Activated effector memory CD4-positive, alpha-beta T cell treated with anti-CD3 and anti-CD28 coated beads, Interleukin-2, amount 50 U/mL, for 16 hours (primary cell): ENCODE data around the gene CDCP1.
"Not testable (repeated sequence)": the region's sequence is repeated elsewhere in the genome, so short reads cannot be mapped to it uniquely, and the experiment has no call there.

ENCODE experiments used
- DNase-seq: peaks from one replicate; pipeline ENCODE4 v3.0.0-alpha.2; 2020

The CDCP1 gene

DNA sequence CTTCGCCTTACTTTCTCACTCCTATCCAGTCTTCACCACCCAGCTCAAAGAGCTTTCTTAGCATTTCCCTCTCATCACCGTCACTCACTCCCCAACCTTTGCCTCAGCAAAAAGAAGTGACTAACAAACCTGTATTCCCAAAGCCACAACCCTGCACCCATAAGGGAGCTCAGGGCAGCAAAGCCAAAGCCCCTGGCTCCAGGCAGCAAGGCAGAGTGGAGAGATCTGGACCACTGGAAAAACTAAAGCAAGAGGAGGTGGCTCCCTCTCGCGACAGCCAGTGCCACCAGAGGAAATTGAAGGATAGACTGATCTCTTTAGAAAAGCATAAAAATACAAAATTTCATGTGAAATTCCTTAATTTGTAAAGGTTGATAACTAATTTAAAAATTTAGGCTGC lies 25.1 kb upstream of the CDCP1 start:
- no peak for DNase-seq

DNA sequence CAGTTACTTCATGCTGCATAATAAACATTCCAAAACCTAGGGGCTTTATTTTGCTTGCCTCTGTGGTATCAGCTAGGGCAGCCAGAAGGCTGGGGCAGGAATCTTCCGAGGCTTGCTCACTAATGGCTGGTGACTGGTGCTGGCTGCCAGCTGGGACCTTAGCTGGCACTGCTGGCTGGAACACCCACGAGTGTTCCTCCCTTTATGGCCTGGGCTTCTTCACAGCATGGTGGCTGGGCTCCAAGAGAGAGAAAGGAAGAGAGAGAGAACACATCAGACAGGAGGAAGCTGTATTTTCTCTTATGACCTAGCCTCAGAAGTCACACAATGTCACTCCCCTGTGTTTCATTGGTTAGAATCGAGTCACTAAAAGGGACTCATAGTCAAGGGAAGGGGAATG lies 23.9 kb upstream of the CDCP1 start:
- DNase-seq: no peak

DNA sequence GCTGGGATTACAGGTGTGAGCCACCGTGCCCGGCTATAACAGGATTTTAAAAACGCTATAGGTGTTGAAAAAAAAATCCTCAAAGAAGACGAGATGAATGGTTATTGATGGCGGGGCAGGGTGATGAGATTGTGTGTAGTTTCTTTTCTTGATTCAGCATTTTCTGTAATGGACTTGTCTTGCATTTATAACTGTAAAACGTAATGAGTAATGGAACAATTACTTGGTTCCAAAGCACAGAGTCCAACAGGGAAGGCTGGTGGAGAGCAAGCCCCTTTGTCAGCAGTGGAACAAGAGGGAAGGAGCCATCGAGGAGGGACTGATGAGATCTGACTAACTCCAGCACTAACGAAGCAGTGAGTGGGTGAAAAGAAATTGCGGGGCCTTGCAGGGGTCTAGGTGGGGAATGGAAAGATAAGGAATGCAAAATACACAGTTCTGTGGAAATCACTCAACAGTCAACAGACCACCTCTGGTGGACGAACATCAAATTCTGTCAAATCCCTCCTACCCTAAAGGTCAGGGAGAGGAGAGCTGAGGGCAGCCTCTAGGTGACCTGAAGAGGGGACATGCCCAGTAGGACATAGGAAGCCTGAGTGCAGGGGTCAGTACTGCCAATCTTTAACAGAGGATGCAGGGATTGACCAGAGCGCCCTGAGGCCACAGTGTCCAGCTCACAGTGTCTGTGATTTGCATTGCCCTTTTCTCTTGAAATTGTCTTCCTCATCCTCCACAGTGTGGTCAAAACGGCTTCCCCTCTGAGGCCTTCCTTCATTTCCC lies 23.1 kb upstream of the CDCP1 start:
- DNase-seq: no peak

DNA sequence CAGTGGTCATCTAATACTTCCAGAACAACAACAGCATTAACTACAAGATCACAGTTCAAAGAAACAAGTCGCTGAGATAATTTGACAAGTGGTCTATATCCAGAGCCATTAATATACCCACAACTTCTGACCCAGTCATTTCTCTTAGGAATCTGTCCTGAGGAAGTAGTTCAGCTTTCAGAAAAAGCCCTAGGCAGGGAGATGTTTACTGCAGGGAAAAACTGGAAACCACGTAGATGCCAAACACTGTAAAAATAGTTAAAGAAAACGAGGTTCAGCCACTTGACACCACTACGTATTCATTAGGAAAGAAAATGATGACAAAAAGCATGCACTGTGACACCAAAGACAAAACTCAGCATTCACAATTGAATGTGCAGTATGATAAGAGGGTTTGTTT lies 22.3 kb upstream of the CDCP1 start:
- DNase-seq: no peak

- peak; percentile 93 for DNase-seq
Measured at GRCh38 chr3:45167011-45167911, 21.1 kb upstream of the CDCP1 start.

GRCh38 chr3:45166321-45166879 lies 20.2 kb upstream of the CDCP1 start:
- no peak for DNase-seq

DNA sequence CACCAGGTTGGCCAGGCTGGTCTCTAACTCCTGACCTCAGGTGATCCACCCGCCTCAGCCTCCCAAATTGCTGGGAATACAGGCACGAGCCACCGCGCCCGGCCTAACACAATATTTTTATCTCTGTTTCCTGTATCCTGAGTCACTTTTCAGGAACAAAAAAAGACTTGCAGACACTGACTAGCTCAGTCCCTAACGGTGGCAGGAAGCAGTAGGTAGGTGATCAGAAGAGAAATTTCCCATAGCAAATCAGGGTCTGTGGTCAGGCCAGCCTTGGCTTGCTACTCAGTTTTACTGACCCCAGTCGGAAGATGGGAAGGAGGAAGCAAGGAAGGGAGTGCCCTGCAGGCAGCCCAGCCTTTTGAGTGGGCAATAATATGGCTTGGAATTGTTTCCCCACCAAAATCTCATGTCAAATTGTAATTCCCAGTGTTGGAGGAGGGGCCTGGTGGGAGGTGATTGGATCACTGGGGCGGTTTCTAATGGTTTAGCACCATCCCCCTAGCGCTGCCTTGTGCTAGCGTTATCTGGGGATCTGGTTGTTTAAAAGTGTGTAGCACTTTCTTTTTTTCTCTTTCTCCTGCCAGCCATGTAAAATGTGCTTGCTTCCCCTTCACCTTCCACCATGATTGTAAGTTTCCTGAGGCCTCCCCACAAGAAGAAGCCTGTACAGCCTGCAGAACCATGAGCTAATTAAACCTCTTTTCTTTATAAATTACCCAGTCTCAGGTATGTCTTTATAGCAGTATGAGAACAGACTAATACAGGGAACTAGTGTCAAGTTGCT lies 19.5 kb upstream of the CDCP1 start:
- no peak for DNase-seq

GRCh38 chr3:45164056-45164455 lies 17.9 kb upstream of the CDCP1 start:
- DNase-seq: no peak

GRCh38 chr3:45163481-45163880 lies 17.3 kb upstream of the CDCP1 start:
- DNase-seq: no peak

DNA sequence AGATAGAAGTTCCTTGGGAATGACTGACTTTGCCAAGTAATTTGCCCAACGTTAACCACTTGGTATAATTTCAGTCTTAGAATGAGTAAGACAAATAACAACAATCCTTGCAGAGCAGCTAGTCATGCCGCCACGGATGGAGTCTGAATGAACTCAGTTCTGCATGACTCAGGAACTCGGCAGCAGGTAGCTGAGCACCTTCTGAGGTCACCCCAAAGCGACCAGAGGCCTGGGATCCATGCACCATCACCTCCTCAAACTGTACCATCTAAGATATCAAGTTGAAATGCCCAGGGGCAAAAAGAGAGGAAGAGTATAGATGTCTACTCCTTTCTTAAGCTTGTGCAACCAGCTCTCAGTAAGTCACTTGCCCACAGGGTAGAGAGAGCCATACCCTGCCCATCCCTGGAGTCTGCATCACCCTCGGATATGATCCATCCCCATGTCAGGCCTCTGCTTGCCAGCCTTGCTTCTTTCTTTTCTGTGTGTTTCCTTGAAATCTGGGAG lies 8.5 kb upstream of the CDCP1 start:
- no peak for DNase-seq

DNA sequence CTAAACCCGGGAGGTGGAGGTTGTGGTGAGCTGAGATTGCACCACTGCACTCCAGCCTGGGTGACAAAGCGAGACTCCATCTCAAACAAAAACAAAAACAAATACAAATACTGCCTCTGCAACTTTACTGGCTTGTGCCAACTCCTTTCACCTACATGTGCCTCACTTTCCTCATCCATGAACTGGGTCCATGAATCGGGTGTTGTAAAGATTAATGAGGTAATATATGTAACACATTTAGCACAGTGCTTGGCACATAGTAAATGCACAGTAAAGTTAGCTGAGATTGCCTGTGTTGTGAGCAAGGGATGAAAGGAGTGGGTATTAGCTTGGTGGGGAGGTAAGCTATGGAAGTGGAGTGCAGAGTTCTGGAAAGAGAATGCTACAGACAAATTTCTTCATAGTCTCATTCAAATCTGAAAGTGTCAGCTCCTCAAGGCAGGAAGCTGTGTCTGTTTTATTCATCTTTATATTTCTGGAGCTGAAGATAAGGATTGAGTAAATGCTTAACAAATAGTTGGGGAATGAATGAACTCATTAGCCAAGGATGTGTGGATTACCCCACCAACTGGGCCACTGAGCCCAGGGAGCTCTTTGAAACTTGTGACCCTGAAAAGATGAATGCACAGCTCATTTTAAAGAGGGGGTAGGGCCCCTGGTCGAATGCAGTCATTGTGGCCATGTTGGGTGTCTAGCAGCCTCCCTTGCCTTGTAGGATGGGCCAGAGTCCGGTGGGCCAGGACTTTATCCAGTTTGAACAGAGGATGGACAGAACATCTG lies 7.7 kb upstream of the CDCP1 start:
- DNase-seq: no peak

DNA sequence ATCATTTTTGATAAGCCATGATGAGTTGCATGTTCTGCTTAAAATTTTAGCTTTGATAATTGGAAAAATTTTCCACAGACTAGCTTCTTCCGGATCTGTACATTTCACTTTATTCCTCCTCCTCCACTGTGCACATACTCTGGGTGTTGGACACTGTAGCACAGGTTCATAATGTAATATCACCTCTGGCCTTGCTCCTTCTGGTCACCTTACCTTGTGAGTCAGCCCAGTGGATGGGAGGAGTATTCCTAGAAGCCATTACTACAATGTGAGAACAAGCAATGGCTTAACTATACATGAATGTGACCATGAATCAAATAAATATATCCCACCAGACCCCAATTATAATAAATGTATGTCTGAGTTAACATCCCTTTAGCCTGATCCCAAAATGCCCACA lies 6.1 kb upstream of the CDCP1 start:
- DNase-seq: no peak

GRCh38 chr3:45151100-45151499 lies 4.9 kb upstream of the CDCP1 start:
- DNase-seq: no peak

- DNase-seq: no peak
Measured at GRCh38 chr3:45148921-45149320, 2.7 kb upstream of the CDCP1 start.

- no peak for DNase-seq
Measured at GRCh38 chr3:45145223-45145622, 955 bp downstream of the CDCP1 start.

DNA sequence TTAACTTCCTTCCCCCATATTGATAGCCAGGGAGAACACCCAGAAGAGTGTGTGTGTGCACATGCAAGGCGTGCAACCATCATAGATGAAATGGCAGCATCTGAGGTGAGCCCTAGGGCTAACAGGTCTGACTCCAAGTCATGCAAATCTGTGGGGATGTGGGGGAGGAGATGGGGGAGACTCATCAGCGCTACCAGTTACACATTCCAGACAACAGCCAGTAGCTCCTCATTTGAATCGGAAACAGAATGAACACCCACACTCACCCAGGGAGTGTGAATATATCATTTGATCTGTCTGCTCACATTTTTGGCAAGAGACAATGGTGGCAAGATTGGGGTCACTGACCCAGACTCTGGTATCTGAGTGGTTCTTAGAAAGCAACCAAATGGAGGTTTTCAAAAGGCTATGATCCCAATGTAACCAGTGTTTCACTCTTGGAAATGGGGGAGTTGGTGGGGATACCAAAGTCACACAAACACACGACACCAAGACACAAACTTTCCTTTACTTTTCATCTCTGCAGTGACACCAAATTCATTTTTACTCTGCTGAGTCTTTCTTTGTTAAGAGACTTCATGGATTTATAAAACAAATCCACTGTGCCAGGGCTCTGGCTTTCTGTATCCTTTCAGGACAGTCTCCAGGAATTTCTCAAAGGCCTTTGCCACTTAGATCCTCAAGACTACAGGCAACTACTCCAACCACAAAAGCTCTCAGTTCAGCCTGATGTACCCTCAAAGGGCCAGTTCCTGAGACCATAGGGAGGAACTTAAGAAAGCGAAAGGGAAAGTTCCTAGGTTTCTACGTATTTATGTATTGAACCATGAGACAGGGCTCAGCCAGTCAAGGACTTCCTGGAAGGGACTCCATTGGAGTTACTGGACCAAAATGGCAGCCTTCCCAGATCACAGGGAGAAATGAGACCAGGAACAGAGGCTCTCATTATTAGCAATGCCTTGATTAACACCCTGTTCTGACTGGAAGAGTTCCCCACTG lies 2.2 kb downstream of the CDCP1 start:
- DNase-seq: no peak

GRCh38 chr3:45140770-45141155 lies 5.4 kb downstream of the CDCP1 start:
- not testable (repeated sequence) for DNase-seq

DNA sequence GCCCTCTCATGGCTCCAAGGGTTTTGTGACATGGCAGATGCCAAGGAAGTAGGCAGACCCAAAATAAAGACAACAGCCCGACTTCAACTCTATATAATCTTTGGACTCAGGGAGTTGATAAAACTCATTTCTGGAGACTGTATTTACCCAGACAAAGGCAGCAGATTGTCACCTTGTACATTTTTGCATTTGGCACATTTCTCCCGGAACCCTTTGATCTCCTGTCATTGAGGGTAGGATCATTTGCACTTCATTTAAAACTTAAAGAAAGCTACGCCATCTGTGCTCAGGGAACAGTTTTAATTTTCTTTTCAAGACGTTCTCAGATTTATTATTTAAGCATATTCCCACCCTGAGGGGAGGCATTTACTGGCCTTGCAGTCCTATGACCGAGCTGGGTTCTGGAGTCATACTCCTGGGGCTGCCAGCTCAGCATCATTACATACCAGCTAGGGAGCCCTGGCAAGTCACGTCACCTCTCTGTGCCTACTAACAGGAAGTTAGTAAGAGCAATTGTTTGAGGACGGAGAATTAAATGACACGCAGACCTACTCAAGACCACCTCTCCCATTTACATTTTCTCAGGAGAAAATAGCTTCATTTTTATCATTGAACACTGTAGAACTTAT lies 5.9 kb downstream of the CDCP1 start:
- DNase-seq: no peak

DNA sequence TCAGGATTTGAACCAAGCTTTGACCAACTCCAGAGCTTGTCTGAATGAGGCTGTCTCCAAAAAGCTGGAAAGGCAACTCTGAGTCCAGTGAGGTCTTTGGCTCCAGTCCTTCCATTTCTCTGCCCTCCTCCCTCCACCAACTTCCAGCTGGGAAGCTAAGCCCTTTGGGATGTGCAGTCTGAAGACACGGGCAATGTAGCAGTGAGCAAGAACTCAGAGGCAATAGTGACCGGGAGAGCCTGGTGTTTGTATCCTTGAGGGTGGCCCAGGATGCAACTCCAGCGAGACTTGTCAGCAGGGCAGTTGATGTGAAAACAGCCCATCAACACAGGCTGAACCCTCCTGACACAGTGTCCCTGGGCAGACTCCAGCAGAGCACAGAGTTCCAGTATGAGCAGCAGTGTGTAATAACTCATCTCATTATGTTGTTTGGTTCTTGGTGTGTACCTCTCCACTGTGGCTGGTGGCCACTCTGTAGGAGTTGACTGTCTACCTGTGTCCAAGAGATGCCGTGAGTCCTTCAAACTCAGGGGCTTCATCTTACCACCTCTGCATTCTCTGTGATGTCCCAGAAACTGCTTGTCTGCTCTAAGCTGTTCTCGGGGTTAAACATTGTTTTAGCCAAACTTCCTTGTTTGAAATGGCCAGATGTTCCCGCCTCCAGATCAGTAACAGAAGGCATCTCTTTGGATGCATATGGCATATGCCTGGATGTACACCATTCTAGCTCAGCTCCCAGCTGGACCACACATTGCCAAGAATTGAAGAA lies 6.6 kb downstream of the CDCP1 start:
- no peak for DNase-seq
